ENCODE data around the gene KIAA1549.
A peak's percentile ranks its signal among the peaks of the same experiment; 100 is the strongest.

KIAA1549 gene

GRCh38 chr7:138849701-138850100, 131.5 kb downstream of the KIAA1549 start:
- H3K4me3 ChIP-seq (ENCODE audit: low read depth, low read length), result no peak overlapping the region
- no peak for DNase-seq (ENCODE audit: low read depth, low spot score)
- ChIA-PET CTCF (no interaction called here), POLR2A (no interaction called here)
- no peak for TF ChIP-seq CTCF (IDR thresholded peaks at IDR 0.05; ENCODE audit: insufficient read depth, low read length, missing control alignments)

- no peak for TF ChIP-seq CTCF (IDR thresholded peaks at IDR 0.05; ENCODE audit: insufficient read depth, low read length, missing control alignments)
- DNase-seq (ENCODE audit: low read depth, low spot score), result no peak
- H3K4me3 ChIP-seq (ENCODE audit: low read depth, low read length), result no peak overlapping the region
- CTCF ChIA-PET, result no interaction called here
- POLR2A ChIA-PET, result no interaction called here
Measured at GRCh38 chr7:138848056-138848980, 132.9 kb downstream of the KIAA1549 start.

- TF ChIP-seq CTCF (IDR thresholded peaks at IDR 0.05; ENCODE audit: insufficient read depth, low read length, missing control alignments), result no peak
- POLR2A ChIA-PET, result no interaction called here
- CTCF ChIA-PET, result interaction anchor here (0.9 kb wide), 1 partner anchor 40 kb away, joined by 3 read pairs; no protein-coding TSS in a partner anchor
- DNase-seq (ENCODE audit: low read depth, low spot score), result no peak
- H3K4me3 ChIP-seq (ENCODE audit: low read depth, low read length), result no peak overlapping the region
Measured at GRCh38 chr7:138845711-138846110, 135.5 kb downstream of the KIAA1549 start.

GRCh38 chr7:138843632-138844580, 137.3 kb downstream of the KIAA1549 start:
- CTCF ChIA-PET, result no interaction called here
- H3K4me3 ChIP-seq (ENCODE audit: low read depth, low read length), result no peak overlapping the region
- TF ChIP-seq CTCF (IDR thresholded peaks at IDR 0.05; ENCODE audit: insufficient read depth, low read length, missing control alignments), result no peak
- POLR2A ChIA-PET, result no interaction called here
- no peak for DNase-seq (ENCODE audit: low read depth, low spot score)

GRCh38 chr7:138842111-138842510, 139.1 kb downstream of the KIAA1549 start:
- DNase-seq (ENCODE audit: low read depth, low spot score), result peak; percentile 23
- POLR2A ChIA-PET, result interaction anchor here (0.6 kb wide), 1 partner anchor 20 kb away, joined by 3 read pairs; no protein-coding TSS in a partner anchor
- TF ChIP-seq CTCF (IDR thresholded peaks at IDR 0.05; ENCODE audit: insufficient read depth, low read length, missing control alignments), result no peak
- H3K4me3 ChIP-seq (ENCODE audit: low read depth, low read length), result no peak overlapping the region
- CTCF ChIA-PET, result interaction anchor here (0.7 kb wide), 1 partner anchor 45 kb away, joined by 5 read pairs; no protein-coding TSS in a partner anchor

- DNase-seq (ENCODE audit: low read depth, low spot score), result no peak
Measured at GRCh38 chr7:138838166-138838565, 143.0 kb downstream of the KIAA1549 start.

More at GRCh38 chr7:138838166-138838565, 143.0 kb downstream of the KIAA1549 start:
- POLR2A ChIA-PET, result no interaction called here
- TF ChIP-seq CTCF (IDR thresholded peaks at IDR 0.05; ENCODE audit: insufficient read depth, low read length, missing control alignments), result no peak
- no peak overlapping the region for H3K4me3 ChIP-seq (ENCODE audit: low read depth, low read length)
- CTCF ChIA-PET, result no interaction called here
